Lower leg skin (tissue), 4 donors: ENCODE measurements around the gene ANO7. TPM values are rescaled to one million over a fixed set of nuclear protein-coding genes. Genes with fewer than 3 reads are reported as not detected.

Source experiments
- DNase-seq, 2 donors: peaks; one replicate each; pipeline ENCODE4 v3.0.0-alpha.2; 2019; ENCODE audit warnings: low spot score in 2 of 2
- H3K4me3 ChIP-seq: fragments of 200-600 bp; sonication (generic); 2 replicates; pipeline ENCODE4 v1.5.1; 2017; ENCODE audit warnings: mild to moderate bottlenecking, low read depth; ENCODE audit not compliant: poor library complexity, severe bottlenecking
- POLR2A ChIP-seq, 2 donors: fragments of 450-650 bp; IDR thresholded peaks; one replicate each; pipeline ENCODE4 v1.6.1; 2016 to 2017; ENCODE audit warnings: antibody characterized with exemption in 2 of 2, mild to moderate bottlenecking in 1 of 2, moderate library complexity in 1 of 2
- WGBS, 2 donors: methylation state at CpG; one replicate each; pipeline ENCODE4 v1.1.5; 2018; 5-methylcytosine and 5-hydroxymethylcytosine counted together
- intact Hi-C: fragments of 100-400 bp; cut with DNase I; formaldehyde crosslinking; loops from one replicate; pipeline ENCODE4 v1.15.0; 2023; ENCODE audit warnings: low total_unique reads
- total RNA-seq, 4 donors: library from RNA; depleted of rRNA; stranded (reverse); fragments of >200 nt; gene quantifications; one replicate each; pipeline ENCODE4 v1.1.0, GENCODE V29; 2016
- TF ChIP-seq, protein P1 (sequence below), 3 donors: fragments of 450-650 bp; IDR thresholded peaks; one replicate each; pipeline ENCODE4 v1.5.1; 2016; ENCODE audit warnings: antibody characterized with exemption in 3 of 3, mild to moderate bottlenecking in 3 of 3, moderate library complexity in 2 of 3

Gene ANO7
- total RNA-seq, 4 donors from 2014 or later = 0.19 to 0.67 (median 0.35) TPM

DNA sequence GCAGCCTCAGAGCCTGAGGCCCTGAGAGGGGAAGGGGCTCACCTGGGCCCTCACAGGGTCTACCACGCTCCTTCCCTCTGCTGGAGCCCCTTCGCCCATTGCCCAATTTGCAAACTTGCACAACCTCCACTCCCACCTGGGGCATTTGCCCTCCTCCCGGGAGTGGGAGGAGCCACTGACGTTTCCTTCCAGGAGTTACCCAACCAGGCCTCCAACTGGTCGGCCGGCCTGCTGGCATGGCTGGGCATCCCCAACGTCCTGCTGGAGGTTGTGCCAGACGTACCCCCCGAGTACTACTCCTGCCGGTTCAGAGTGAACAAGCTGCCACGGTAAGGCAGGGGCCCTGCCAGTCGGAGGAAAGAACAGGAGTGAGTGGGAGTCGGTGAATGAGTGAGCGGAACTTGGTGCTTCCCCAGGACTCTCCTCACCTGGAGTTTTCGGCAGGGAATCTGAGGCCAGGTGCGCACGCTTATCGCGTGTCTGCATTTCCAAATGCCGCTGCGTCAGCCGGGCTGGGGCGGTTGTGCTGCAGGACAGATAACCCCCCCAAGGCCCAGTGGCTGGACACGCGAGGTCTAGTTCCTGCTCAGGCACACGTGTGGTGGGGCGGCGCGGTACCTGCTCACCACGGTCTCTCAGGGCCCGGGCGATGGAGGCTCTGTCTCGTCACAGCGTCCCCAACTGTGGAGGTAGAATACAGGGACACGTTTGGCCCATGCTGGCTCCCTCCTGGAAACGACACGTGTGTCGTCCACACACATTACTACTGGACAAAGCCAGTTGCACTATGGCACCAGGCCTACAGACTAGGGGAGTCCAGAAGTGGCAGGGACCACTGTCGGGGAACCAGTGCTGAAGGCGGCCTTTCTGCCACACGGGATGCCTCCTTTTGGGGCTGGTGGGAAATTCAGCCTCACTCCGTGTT, 11.7 kb downstream of the ANO7 start:
- WGBS, 2 donors = 83 to 84% methylated on average over 42 of the region's 42 CpGs

DNA sequence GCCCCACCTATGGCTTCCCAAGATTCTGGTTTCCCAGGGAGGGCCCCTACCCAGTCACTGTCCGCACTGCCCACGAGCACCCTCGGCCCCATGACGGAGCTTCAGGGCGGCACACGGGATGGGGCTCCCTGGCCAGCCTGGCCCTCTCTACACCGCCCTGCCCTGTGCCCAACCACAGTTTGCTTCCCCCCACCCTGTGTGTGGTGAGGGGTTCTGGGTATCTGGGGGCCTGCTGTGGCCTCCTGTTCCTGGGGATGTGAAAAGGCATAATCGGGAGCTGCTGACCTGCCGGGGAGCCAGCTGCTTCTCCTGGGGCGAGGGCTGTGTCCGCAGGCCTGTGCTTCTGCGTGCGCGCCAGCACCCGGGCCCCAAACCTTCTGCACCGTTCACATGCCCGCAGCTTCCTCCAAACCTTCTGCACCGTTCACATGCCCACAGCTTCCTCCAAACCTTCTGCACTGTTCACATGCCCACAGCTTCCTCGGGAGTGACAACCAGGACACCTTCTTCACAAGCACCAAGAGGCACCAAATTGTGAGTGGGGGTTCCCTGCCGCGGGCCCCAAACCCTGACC, 12.4 kb downstream of the ANO7 start:
- TF ChIP-seq, protein P1, sequence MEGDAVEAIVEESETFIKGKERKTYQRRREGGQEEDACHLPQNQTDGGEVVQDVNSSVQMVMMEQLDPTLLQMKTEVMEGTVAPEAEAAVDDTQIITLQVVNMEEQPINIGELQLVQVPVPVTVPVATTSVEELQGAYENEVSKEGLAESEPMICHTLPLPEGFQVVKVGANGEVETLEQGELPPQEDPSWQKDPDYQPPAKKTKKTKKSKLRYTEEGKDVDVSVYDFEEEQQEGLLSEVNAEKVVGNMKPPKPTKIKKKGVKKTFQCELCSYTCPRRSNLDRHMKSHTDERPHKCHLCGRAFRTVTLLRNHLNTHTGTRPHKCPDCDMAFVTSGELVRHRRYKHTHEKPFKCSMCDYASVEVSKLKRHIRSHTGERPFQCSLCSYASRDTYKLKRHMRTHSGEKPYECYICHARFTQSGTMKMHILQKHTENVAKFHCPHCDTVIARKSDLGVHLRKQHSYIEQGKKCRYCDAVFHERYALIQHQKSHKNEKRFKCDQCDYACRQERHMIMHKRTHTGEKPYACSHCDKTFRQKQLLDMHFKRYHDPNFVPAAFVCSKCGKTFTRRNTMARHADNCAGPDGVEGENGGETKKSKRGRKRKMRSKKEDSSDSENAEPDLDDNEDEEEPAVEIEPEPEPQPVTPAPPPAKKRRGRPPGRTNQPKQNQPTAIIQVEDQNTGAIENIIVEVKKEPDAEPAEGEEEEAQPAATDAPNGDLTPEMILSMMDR (IDR thresholded peaks at IDR 0.05) = no peak
- no peak for TF ChIP-seq POLR2A (IDR thresholded peaks at IDR 0.05)
- no peak for DNase-seq
- intact Hi-C loops = no loop called here
- WGBS, 2 donors = 78 to 83% methylated on average over 16 to 21 of the region's 21 CpGs
- H3K4me3 ChIP-seq = no peak overlapping the region

More for the DNA sequence above, 11.7 kb downstream of the ANO7 start:
- no peak overlapping the region for H3K4me3 ChIP-seq
- intact Hi-C loops = no loop called here
- no peak for TF ChIP-seq POLR2A (IDR thresholded peaks at IDR 0.05)
- TF ChIP-seq, protein P1 (IDR thresholded peaks at IDR 0.05) = no peak
- DNase-seq = no peak

DNA sequence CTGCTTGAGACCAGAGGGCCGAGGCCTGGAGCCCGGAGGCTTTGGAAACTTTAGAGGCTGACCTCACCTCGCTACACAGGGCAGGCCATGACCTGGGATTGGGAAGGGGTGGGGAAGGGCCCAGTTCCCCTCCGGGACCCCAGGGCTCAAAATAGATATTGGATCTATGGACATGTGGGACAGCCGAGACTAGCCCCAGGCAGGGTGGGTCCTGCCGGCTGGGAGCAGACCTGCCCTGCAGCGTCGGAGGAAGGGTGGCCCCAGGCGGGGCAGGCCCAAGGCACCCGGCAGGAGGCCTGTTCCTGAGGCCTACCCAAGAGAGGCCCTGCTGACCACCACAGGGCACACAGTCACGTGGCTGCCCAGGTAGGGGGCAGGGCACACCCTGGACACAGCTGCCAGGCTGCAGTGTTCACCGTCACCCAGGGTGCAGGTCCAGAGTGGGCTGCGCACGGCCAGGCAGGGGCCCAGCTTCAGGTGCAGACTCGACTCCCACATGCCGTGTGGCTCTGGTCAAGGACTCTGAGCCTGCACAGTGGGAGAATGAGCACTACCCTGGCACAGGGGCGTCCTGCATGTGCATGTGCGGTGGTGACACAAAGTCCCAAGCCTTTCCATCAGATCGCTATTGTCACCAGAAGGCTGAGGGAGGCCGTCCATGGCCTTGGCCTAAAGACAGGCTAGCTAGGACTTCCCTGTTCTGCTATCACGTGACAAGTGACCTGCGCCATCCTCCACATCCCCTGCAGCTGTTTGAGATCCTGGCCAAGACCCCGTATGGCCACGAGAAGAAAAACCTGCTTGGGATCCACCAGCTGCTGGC, 13.2 kb downstream of the ANO7 start:
- TF ChIP-seq POLR2A (IDR thresholded peaks at IDR 0.05) = no peak
- TF ChIP-seq, protein P1 (IDR thresholded peaks at IDR 0.05) = no peak
- H3K4me3 ChIP-seq = no peak overlapping the region
- intact Hi-C loops = no loop called here
- DNase-seq = no peak
- 79 to 87% methylated on average over 9 to 19 of the region's 24 CpGs for WGBS, 2 donors

DNA sequence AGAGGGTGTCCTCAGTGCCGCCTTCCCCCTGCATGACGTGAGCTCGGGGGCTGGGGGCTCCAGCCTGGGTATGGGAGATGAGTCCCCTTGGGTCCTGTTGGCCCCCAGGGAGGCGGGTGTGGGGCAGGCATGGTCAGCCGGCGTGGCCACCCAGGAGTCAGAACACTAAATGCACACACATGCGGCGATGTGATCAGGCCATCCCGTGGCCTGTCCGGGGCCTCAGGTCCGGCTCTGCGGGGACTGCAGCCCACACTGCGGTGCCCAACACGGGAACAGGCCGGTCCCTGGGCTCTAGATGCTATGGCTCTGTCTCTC, 13.8 kb downstream of the ANO7 start:
- H3K4me3 ChIP-seq = no peak overlapping the region
- 93% methylated on average over 11 to 14 of the region's 15 CpGs for WGBS, 2 donors
- intact Hi-C loops = no loop called here
- TF ChIP-seq POLR2A (IDR thresholded peaks at IDR 0.05) = no peak
- TF ChIP-seq, protein P1 (IDR thresholded peaks at IDR 0.05) = no peak
- DNase-seq = no peak

DNA sequence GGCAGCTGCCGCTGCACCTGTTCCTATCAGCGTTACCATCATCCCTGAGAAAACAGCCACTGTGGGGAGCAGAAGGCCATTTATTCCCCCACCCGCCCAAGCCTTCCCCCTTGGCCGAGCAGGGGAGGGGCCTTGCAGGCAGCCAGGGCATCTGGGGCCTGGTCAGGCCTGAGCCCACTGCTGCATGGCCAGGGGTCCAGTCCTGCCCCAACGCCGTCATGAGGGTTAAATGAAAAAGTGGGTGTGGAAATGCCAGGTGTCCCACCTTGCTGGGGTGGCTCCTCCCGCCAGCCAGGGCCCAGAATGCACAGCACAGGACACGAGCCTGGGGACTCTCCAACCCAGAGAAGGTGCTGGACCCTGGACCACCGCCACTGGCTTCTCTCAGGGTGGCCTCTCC, 14.2 kb downstream of the ANO7 start:
- DNase-seq = no peak
- no peak overlapping the region for H3K4me3 ChIP-seq
- WGBS, 2 donors = 88 to 92% methylated on average over 9 of the region's 9 CpGs
- intact Hi-C loops = no loop called here
- TF ChIP-seq, protein P1 (IDR thresholded peaks at IDR 0.05) = no peak
- no peak for TF ChIP-seq POLR2A (IDR thresholded peaks at IDR 0.05)
